Measurements from ENCODE around the gene SEPTIN11. TPM values are rescaled to one million over a fixed set of nuclear protein-coding genes. Genes with fewer than 3 reads are reported as not detected.

The SEPTIN11 gene
- total RNA-seq (2012; rRNA removed) (573 and 632 TPM in 2 replicates), polyA plus RNA-seq (2012; rRNA removed) (258 and 267 TPM in 2 replicates), Bru-seq, nascent RNA (percentile 99 among the genes with signal in this experiment), BruChase-seq, experiment 1, labeled RNA remaining after a 6-hour chase (percentile 99 among the genes with signal in this experiment), BruChase-seq, experiment 2, labeled RNA remaining after a 2-hour chase (percentile 99 among the genes with signal in this experiment)
- polyA plus RNA-seq (2012; cell fraction: cytosol; rRNA removed), result 75.9 and 85.0 TPM in 2 replicates
- 36.2 and 197 TPM in 2 replicates for polyA plus RNA-seq (2012; cell fraction: nucleus; rRNA removed; ENCODE audit: low replicate concordance)
- long read RNA-seq, full-length matches to known transcripts, result 240 of 683 reads
- long read RNA-seq, partial matches to known transcripts, result 86 of 683 reads
- long read RNA-seq, other reads (novel, unspliced or antisense), result 357 of 683 reads

GRCh38 chr4:76949276-76950051 is at the start of gene SEPTIN11:
Gene SEPTIN11 (plus strand): TSS chr4:76949752. CDS start chr4:76949904, 152 bp downstream.
- no peaks in the 10 kb centered on the region; the same call in none of the 2 replicates for H3K36me3 ChIP-seq (ENCODE audit: control insufficient read depth, insufficient read depth, low read length)
- peak within 1 kb of the TSS; percentile 90 for H3K9ac ChIP-seq (ENCODE audit: low read depth, low read length)
- H2AK5ac ChIP-seq (ENCODE audit: low read depth, low read length), result peak within 1 kb of the TSS; percentile 89
- H3K4me3 ChIP-seq (ENCODE audit: insufficient read depth, low read depth, low read length), result peak within 1 kb of the TSS; percentile 57
- peak within 1 kb of the TSS; percentile 98 for H2AK9ac ChIP-seq (replicated peaks; ENCODE audit: low read depth, low read length, poor library complexity)
- dilution Hi-C loops (cut with HindIII; ENCODE audit: low sequenced_read_pairs, unreplicated experiment), result no loop called here
- H3K79me1 ChIP-seq (ENCODE audit: low read depth in 1 of 2, low read length in 2 of 2), result peaks cover 5 to 46% of the 10 kb centered on the region in 2 experiments; a peak in 3 of 4 replicates
- TF ChIP-seq NFE2L2 (IDR thresholded peaks at IDR 0.05; ENCODE audit: low read depth, low read length) (peak; percentile 11; the same call in 1 of the 2 replicates), SMC3 (IDR thresholded peaks at IDR 0.05; ENCODE audit: low read depth, low read length) (no peak), CHD1 (IDR thresholded peaks at IDR 0.05; ENCODE audit: low read depth, low read length) (0 out of 2 replicates have a peak, but pooled peaks have one; percentile 78), RAD21 (IDR thresholded peaks at IDR 0.05; ENCODE audit: low read length) (peak; percentile 17; the same call in 1 of the 2 replicates), POLR2A (IDR thresholded peaks at IDR 0.05; ENCODE audit: low read depth, low read length) (peak; percentile 98), MXI1 (IDR thresholded peaks at IDR 0.05; ENCODE audit: borderline replicate concordance, low read depth, low read length) (peak; percentile 67), MAZ (IDR thresholded peaks at IDR 0.05; ENCODE audit: borderline replicate concordance, low read depth, low read length) (peak; percentile 92; the same call in 1 of the 2 replicates), BHLHE40 (IDR thresholded peaks at IDR 0.05; ENCODE audit: low read depth, low read length) (peak; percentile 90), CEBPB (IDR thresholded peaks at IDR 0.05; ENCODE audit: low read depth, low read length) (no peak)
- ChIA-PET CTCF (interaction anchor here (0.7 to 1.6 kb wide), 2 partner anchors 47 kb away, joined by 3 to 4 read pairs; no protein-coding TSS in a partner anchor), POLR2A (ENCODE audit: unreplicated experiment) (interaction anchor here (0.5 to 1.0 kb wide), 7 partner anchors 28 to 196 kb away, joined by 3 to 4 read pairs (median 3); no protein-coding TSS in a partner anchor)
- H4K8ac ChIP-seq (ENCODE audit: low read depth in 2 of 2, low read length in 2 of 2), result peak within 1 kb of the TSS; percentile 73 to 84; a peak in 3 of 4 replicates
- no peaks in the 10 kb centered on the region for H3K27me3 ChIP-seq (ENCODE audit: control insufficient read depth, insufficient read depth, low read length)
- peak within 1 kb of the TSS; percentile 53; the same call in 1 of the 3 replicates for H2BK15ac ChIP-seq (ENCODE audit: low read depth, low read length)
- H4K5ac ChIP-seq (ENCODE audit: low read depth, low read length), result peak within 1 kb of the TSS; percentile 21; the same call in 1 of the 2 replicates
- H3K9me1 ChIP-seq (ENCODE audit: insufficient read depth, low read length), result peaks cover 7% of the 10 kb centered on the region
- peak within 1 kb of the TSS; percentile 88 for H2BK5ac ChIP-seq (ENCODE audit: low read depth, low read length, poor library complexity, severe bottlenecking)
- H4K20me1 ChIP-seq (ENCODE audit: insufficient read depth, low read length), result peaks cover 45% of the 10 kb centered on the region
- H3K56ac ChIP-seq (ENCODE audit: extremely low read depth, insufficient read depth, low read length), result peak within 1 kb of the TSS; percentile 92
- peak within 1 kb of the TSS; percentile 87 for H4K91ac ChIP-seq (ENCODE audit: insufficient read depth, low read depth, low read length)
- BruUV-seq (replicated peaks), result no TSS peak
- intact Hi-C loops (cut with micrococcal nuclease), result loop anchor here (1.0 to 10.0 kb wide), 10 partner anchors 73 to 438 kb away; partner anchors contain the start of gene CCNG2
- peak within 1 kb of the TSS; percentile 79 for H3K14ac ChIP-seq (replicated peaks; ENCODE audit: low read depth, low read length)
- H3K9me3 ChIP-seq (ENCODE audit: control insufficient read depth, insufficient read depth, low read length), result no peaks in the 10 kb centered on the region
- in situ Hi-C loops (cut with MboI; ENCODE audit: low sequenced_read_pairs), result loop anchor here (10.0 kb wide), 3 partner anchors 75 to 435 kb away; no protein-coding TSS in a partner anchor
- peak within 1 kb of the TSS; percentile 92 for H3K4me2 ChIP-seq (ENCODE audit: low read depth, low read length)
- no peak within 1 kb of the TSS for H2BK20ac ChIP-seq (ENCODE audit: low read depth, low read length)
- 0% methylated on average over 13 of the region's 87 CpGs; no CpG with 5 or more reads in 1 of the 2 experiments for WGBS, 2 experiments (ENCODE audit: extremely low coverage in 2 of 2, insufficient read length in 1 of 2)
- peak within 1 kb of the TSS; percentile 72 for H2BK120ac ChIP-seq (ENCODE audit: low read depth, low read length)
- peak; percentile 82 for ATAC-seq (ENCODE audit: low read depth)
- peak within 1 kb of the TSS; percentile 89 for H3K27ac ChIP-seq (ENCODE audit: insufficient read depth, low read length)
- peak within 1 kb of the TSS; percentile 93 for H3K4ac ChIP-seq (ENCODE audit: low read depth, low read length)
- peak within 1 kb of the TSS; percentile 65 for H3K18ac ChIP-seq (ENCODE audit: low read depth, low read length)
- H3K23ac ChIP-seq (ENCODE audit: low read depth, low read length), result peak within 1 kb of the TSS; percentile 89
- peaks cover 5% of the 10 kb centered on the region for H3K4me1 ChIP-seq (ENCODE audit: control insufficient read depth, insufficient read depth, low read length)
- peak within 1 kb of the TSS; percentile 90 for H2AFZ ChIP-seq (replicated peaks; ENCODE audit: low read length, poor library complexity)
- peak; percentile 93 for DNase-seq

All from IMR-90 (cell line).